AG09309 (cell line): ENCODE measurements around the gene ALX4.

Experiments used
- DNase-seq: peaks from one replicate; pipeline ENCODE4 v3.0.0-alpha.2; 2010; ENCODE audit warnings: low read depth
- H3K4me3 ChIP-seq: 2 replicates; pipeline ENCODE4 v1.5.1; 2011; ENCODE audit warnings: mild to moderate bottlenecking, low read depth, low read length, moderate library complexity; ENCODE audit not compliant: control insufficient read depth
- TF ChIP-seq, protein P1 (sequence below): IDR thresholded peaks from 2 replicates; pipeline ENCODE4 v1.5.1; 2011; ENCODE audit warnings: mild to moderate bottlenecking, low read depth, low read length, inconsistent platforms; ENCODE audit not compliant: insufficient read depth, control insufficient read depth; ENCODE audit errors: missing control alignments

Gene ALX4

DNA sequence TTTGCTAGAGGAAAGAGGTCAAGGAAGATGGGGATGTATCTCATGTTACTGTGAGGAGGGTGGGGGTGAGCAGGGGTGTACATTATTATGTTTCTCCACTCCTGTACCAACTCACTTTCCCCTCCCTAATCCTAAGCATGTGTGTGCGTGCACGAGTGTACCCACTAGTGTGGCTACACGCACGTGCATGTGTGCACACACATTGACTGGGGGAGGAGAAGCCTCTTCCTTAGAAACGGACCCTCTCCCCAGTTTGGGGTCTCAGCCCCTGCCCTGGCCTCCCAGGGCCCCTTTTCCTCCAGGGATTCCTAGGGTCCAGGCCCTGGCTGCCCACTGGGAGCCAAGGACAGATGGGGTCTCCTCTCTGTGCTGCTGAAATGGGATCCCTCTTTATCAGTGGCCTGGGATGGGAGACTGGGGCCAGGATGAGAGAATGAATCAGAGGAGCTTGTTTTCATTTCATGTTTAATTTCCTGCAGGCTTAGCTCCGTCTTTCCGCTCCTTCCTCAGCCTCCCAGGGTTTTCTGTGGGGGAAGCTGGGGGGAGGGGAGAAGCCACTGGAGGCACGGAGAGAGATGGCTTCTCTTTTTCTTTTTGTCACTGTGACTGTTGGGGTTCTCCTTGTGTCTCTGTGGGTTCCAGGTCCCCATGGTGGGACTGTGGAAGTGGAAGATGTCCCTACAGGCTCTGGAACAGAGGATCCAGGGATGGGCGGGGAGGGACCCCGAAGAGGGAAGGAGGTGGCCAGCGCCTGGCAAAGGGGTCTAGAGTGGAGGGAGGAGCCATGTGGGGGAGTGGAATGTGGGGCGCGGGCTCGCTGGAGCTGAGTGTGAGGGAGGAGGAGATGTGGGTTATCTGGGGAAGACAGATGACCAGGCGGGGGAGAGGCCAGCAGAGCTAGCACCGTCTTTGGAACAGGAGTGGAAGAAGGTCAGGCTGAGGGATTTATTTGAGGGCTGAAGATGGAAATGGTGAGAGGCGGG lies 40.3 kb downstream of the ALX4 start:
- TF ChIP-seq, protein P1, sequence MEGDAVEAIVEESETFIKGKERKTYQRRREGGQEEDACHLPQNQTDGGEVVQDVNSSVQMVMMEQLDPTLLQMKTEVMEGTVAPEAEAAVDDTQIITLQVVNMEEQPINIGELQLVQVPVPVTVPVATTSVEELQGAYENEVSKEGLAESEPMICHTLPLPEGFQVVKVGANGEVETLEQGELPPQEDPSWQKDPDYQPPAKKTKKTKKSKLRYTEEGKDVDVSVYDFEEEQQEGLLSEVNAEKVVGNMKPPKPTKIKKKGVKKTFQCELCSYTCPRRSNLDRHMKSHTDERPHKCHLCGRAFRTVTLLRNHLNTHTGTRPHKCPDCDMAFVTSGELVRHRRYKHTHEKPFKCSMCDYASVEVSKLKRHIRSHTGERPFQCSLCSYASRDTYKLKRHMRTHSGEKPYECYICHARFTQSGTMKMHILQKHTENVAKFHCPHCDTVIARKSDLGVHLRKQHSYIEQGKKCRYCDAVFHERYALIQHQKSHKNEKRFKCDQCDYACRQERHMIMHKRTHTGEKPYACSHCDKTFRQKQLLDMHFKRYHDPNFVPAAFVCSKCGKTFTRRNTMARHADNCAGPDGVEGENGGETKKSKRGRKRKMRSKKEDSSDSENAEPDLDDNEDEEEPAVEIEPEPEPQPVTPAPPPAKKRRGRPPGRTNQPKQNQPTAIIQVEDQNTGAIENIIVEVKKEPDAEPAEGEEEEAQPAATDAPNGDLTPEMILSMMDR: no peak
- no peak for DNase-seq
- peak overlapping the region; percentile 12 for H3K4me3 ChIP-seq

DNA sequence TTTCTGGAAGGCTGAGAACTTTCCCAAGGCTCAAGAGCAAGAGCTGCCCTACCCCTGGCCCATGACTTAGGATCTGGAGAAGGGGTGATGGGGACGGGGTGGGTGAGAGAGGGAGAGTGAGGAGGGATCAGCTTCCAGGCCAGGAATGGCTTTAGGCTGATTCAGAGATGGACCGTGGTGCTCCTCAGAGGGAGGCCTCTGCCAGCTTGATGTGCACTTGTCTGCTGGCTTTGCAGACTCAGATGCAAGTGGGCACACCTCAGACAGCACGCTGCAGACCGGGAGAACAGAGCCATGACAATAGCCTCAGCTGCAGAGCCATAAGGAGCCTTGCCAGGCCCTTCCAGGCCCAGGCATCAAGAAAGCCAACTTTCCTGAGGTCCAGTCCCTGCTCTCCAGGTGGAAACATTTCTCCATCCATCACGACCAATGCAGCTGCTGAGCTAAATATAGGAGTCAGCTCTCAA lies 41.3 kb downstream of the ALX4 start:
- H3K4me3 ChIP-seq: no peak overlapping the region
- DNase-seq: no peak
- TF ChIP-seq, protein P1: no peak

DNA sequence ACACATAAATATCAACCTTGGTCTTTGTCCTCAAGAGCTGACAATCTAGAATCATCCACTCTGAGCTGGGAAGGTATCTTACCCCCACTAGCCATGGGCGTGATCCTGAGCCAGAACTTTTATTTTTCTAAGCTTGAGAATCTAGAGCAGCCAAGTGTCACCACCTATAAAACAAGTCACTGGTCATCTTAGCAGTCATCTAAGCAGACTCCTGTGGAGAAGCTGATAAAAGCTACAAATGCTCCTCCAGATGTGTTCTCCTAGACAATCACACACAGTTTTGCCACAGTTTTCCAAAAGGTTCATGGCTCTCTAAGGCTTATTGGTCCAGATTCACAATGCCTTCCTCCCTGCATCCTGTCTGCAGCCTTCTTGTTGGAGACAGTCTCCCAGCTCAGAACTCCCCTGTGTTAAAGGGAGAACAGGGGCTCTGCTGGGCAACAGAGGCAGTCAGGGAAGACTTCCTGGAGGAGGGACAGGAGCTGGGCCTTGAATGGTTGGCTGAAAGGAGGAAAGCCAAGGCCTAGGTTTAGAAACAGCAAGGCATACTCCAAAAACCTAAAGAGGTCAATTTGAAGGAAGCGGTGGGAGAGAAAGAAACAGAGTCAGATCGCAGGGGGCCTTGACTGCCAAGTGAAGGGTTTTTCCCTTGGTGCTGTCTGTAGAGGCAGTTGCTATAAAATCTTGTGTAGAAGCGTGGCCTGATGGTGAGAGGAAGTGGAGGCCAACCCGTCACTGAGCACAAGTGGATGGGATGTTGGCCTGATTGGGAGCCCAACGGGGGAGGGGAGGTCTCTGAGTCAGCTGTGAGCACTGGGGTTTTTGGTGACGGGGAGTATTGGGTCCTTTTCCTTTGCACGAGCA lies 42.0 kb downstream of the ALX4 start:
- DNase-seq: no peak
- no peak overlapping the region for H3K4me3 ChIP-seq
- TF ChIP-seq, protein P1: no peak

DNA sequence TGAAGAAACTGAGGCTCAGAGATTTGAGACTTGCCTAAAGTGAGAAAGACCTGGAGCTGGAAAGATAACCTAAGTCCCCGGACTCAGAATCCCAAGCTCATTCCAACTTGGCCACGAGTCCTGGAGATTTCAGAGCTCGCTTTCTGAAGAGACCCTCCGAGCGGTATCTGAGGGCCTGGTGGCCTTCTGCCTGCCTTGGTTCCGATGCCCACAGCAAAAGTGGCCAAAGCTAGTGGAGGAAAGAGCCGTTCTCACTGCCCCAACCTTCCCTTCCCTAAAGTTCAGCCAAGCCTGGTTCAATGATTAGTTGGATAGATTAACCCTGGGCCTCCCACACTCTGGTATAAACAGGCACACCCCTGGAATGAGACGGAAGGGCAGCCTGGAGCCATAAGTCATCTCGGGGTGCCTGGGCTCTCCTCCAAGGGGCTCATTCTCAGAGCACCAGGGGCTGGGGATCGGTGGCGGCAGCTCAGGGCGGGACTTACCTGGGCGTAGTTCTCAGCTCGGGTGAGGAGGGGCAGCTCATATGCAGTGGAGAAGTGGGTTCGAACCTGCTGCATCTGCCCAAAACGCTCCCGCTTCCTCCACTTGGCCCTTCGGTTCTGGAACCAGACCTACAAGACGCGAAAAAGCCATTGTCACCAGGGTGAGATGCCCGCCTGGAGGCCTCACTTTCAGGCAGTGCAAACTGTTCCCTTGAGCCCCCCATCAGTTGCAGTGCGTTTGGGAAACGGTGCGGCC lies 42.8 kb downstream of the ALX4 start:
- no peak overlapping the region for H3K4me3 ChIP-seq
- DNase-seq: no peak
- TF ChIP-seq, protein P1: no peak

DNA sequence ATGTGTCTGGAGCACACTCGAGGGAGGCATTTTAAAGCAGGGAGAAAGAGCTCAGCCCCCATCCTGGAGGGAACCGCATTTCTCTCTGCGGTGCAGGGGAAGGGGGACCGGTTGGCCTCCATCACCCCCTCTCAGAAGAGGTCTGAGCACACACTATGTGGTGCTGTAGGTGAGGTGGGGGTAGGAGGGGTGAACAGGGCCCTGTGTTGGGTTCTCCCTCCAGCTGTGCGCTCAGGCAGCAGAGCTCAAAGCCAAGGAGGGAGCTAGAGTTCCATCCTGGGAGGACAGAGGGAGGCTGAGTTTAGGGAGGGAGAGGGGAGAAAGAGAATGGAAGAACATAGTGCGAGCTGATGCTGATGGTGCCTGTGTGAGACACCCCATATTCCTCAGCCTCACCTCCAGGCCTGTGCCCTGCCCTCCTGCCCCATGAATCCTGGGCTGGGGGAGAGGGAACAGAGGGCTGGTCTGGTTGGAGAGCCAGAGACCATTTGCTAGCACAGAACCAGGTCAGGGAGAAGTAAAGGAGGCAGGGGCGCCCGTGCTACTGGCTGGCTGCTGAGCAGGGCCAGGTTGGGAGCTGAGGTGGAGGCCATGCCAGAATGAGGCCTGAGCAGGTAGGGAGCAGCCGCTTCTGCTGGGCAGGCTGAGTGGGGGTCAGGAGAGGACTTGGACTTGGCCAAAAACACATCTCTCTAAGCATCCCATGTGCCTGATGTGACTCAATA lies 43.7 kb downstream of the ALX4 start:
- no peak overlapping the region for H3K4me3 ChIP-seq
- TF ChIP-seq, protein P1: no peak
- no peak for DNase-seq

DNA sequence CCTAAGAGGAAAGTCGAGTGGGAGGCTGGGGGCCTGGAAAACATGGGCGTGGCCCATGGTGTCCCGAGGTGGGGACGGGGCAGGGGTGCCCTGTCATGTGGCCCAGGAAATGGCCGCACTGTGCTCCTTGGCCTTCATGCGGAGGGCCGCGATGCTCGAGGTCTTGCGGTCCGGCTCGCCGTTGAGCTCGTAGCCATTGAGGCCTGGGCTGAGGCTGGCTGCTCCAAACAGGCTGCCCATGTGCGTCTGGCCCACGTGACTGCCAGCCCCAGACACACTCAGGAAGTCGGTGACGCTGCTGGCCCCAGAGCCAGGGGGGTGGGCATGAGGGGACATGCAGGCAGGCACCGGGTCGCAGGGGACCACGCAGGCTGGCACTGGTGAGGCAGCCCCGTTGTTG lies 45.2 kb downstream of the ALX4 start:
- DNase-seq: no peak
- no peak overlapping the region for H3K4me3 ChIP-seq
- TF ChIP-seq, protein P1: no peak
